ENCODE results near the gene PBX2.

The PBX2 gene

GRCh38 chr6:32202186-32202585 is 12.2 kb upstream of the PBX2 start:
- Histone ChIP-seq H3K4me3 (ENCODE audit: low read depth, low read length) (no peak overlapping the region), H3K4me2 (ENCODE audit: low read length) (no peak overlapping the region)
- no CpG with 5 or more reads among the region's 9 CpGs for WGBS (ENCODE audit: extremely low coverage, insufficient coverage, insufficient read length)

GRCh38 chr6:32200711-32201475 is 10.9 kb upstream of the PBX2 start:
- Histone ChIP-seq H4K8ac (ENCODE audit: low read depth, low read length) (no peak overlapping the region), H3K27ac (ENCODE audit: low read depth, low read length) (no peak overlapping the region), H3K4me2 (ENCODE audit: low read length) (no peak overlapping the region), H3K4me1 (ENCODE audit: control insufficient read depth in 1 of 2, insufficient read depth in 2 of 2, low read length in 2 of 2) (peaks cover 5 to 6% of the 10 kb centered on the region in 2 experiments), H3K36me3 (ENCODE audit: control insufficient read depth in 1 of 2, insufficient read depth in 2 of 2, low read length in 2 of 2) (no peaks in the 10 kb centered on the region), H2AFZ (ENCODE audit: insufficient read depth, low read length, poor library complexity) (no peak overlapping the region), H3K23ac (ENCODE audit: low read length) (no peak overlapping the region), H3K27me3 (ENCODE audit: insufficient read depth, low read length) (no peaks in the 10 kb centered on the region), H4K91ac (ENCODE audit: low read depth, low read length) (no peak overlapping the region), H2AK5ac (ENCODE audit: low read length) (no peak overlapping the region), H2BK5ac (ENCODE audit: low read depth, low read length, poor library complexity) (no peak overlapping the region), H3K9me3 (ENCODE audit: insufficient read depth, low read depth, low read length) (no peaks in the 10 kb centered on the region), H4K12ac (ENCODE audit: low read depth, low read length) (no peak overlapping the region), H3K79me2 (ENCODE audit: control insufficient read depth, insufficient read depth, low read length, poor library complexity) (peaks cover 4% of the 10 kb centered on the region), H3K4me3 (ENCODE audit: low read depth, low read length) (no peak overlapping the region), H3K18ac (ENCODE audit: low read length) (no peak overlapping the region), H2BK12ac (ENCODE audit: low read length) (no peak overlapping the region), H3K79me1 (ENCODE audit: low read length) (peaks cover 9% of the 10 kb centered on the region), H3K4ac (ENCODE audit: low read depth, low read length) (no peak overlapping the region), H3K14ac (ENCODE audit: low read length) (no peak overlapping the region), H3K9ac (ENCODE audit: low read length) (no peak overlapping the region), H2BK120ac (ENCODE audit: insufficient read depth, low read length, poor library complexity) (no peak overlapping the region)
- WGBS (ENCODE audit: extremely low coverage, insufficient coverage, insufficient read length) = no CpG with 5 or more reads among the region's 13 CpGs
- DNase-seq = no peak

More at GRCh38 chr6:32202186-32202585, 12.2 kb upstream of the PBX2 start:
- no peak overlapping the region for H4K12ac ChIP-seq (ENCODE audit: low read depth, low read length)
- H3K36me3 ChIP-seq (ENCODE audit: control insufficient read depth in 1 of 2, insufficient read depth in 2 of 2, low read length in 2 of 2) = no peaks in the 10 kb centered on the region
- H3K27me3 ChIP-seq (ENCODE audit: insufficient read depth, low read length) = no peaks in the 10 kb centered on the region
- no peaks in the 10 kb centered on the region for H3K9me3 ChIP-seq (ENCODE audit: insufficient read depth, low read depth, low read length)
- H3K79me2 ChIP-seq (ENCODE audit: control insufficient read depth, insufficient read depth, low read length, poor library complexity) = no peaks in the 10 kb centered on the region
- no peak overlapping the region for H3K14ac ChIP-seq (ENCODE audit: low read length)
- no peak overlapping the region for H4K91ac ChIP-seq (ENCODE audit: low read depth, low read length)
- H2AFZ ChIP-seq (ENCODE audit: insufficient read depth, low read length, poor library complexity) = no peak overlapping the region
- H2BK120ac ChIP-seq (ENCODE audit: insufficient read depth, low read length, poor library complexity) = no peak overlapping the region
- H3K79me1 ChIP-seq (ENCODE audit: low read length) = no peaks in the 10 kb centered on the region
- H3K4me1 ChIP-seq (ENCODE audit: control insufficient read depth in 1 of 2, insufficient read depth in 2 of 2, low read length in 2 of 2) = no peaks in the 10 kb centered on the region
- no peak for DNase-seq
- H4K8ac ChIP-seq (ENCODE audit: low read depth, low read length) = no peak overlapping the region
- H2BK5ac ChIP-seq (ENCODE audit: low read depth, low read length, poor library complexity) = no peak overlapping the region
- no peak overlapping the region for H3K18ac ChIP-seq (ENCODE audit: low read length)
- no peak overlapping the region for H2BK12ac ChIP-seq (ENCODE audit: low read length)
- H3K27ac ChIP-seq (ENCODE audit: low read depth, low read length) = no peak overlapping the region
- H3K4ac ChIP-seq (ENCODE audit: low read depth, low read length) = no peak overlapping the region
- no peak overlapping the region for H3K23ac ChIP-seq (ENCODE audit: low read length)
- no peak overlapping the region for H2AK5ac ChIP-seq (ENCODE audit: low read length)
- H3K9ac ChIP-seq (ENCODE audit: low read length) = no peak overlapping the region

GRCh38 chr6:32198866-32199265 is 8.9 kb upstream of the PBX2 start:
- Histone ChIP-seq H3K9ac (ENCODE audit: low read length) (no peak overlapping the region), H3K18ac (ENCODE audit: low read length) (no peak overlapping the region)
- WGBS (ENCODE audit: extremely low coverage, insufficient coverage, insufficient read length) = no CpG with 5 or more reads among the region's 17 CpGs

GRCh38 chr6:32198345-32198696 is 8.3 kb upstream of the PBX2 start:
- H3K4me2 ChIP-seq (ENCODE audit: low read length) = no peak overlapping the region
- H3K4me3 ChIP-seq (ENCODE audit: low read depth, low read length) = no peak overlapping the region
- H2BK120ac ChIP-seq (ENCODE audit: insufficient read depth, low read length, poor library complexity) = no peak overlapping the region
- H4K12ac ChIP-seq (ENCODE audit: low read depth, low read length) = no peak overlapping the region
- H3K23ac ChIP-seq (ENCODE audit: low read length) = no peak overlapping the region
- peaks cover 4% of the 10 kb centered on the region for H3K79me2 ChIP-seq (ENCODE audit: control insufficient read depth, insufficient read depth, low read length, poor library complexity)
- H3K4ac ChIP-seq (ENCODE audit: low read depth, low read length) = no peak overlapping the region
- H3K14ac ChIP-seq (ENCODE audit: low read length) = no peak overlapping the region
- H2AFZ ChIP-seq (ENCODE audit: insufficient read depth, low read length, poor library complexity) = no peak overlapping the region
- H3K79me1 ChIP-seq (ENCODE audit: low read length) = peaks cover 13% of the 10 kb centered on the region
- no peaks in the 10 kb centered on the region for H3K36me3 ChIP-seq (ENCODE audit: control insufficient read depth in 1 of 2, insufficient read depth in 2 of 2, low read length in 2 of 2)
- H3K27me3 ChIP-seq (ENCODE audit: insufficient read depth, low read length) = no peaks in the 10 kb centered on the region
- no CpG with 5 or more reads among the region's 3 CpGs for WGBS (ENCODE audit: extremely low coverage, insufficient coverage, insufficient read length)
- H2BK12ac ChIP-seq (ENCODE audit: low read length) = no peak overlapping the region
- H3K4me1 ChIP-seq (ENCODE audit: control insufficient read depth in 1 of 2, insufficient read depth in 2 of 2, low read length in 2 of 2) = peaks cover 6 to 10% of the 10 kb centered on the region in 2 experiments
- H2AK5ac ChIP-seq (ENCODE audit: low read length) = no peak overlapping the region
- no peaks in the 10 kb centered on the region for H3K9me3 ChIP-seq (ENCODE audit: insufficient read depth, low read depth, low read length)
- no peak overlapping the region for H2BK5ac ChIP-seq (ENCODE audit: low read depth, low read length, poor library complexity)
- H4K91ac ChIP-seq (ENCODE audit: low read depth, low read length) = no peak overlapping the region
- no peak overlapping the region for H3K18ac ChIP-seq (ENCODE audit: low read length)
- DNase-seq = no peak
- H3K9ac ChIP-seq (ENCODE audit: low read length) = no peak overlapping the region
- H3K27ac ChIP-seq (ENCODE audit: low read depth, low read length) = no peak overlapping the region
- no peak overlapping the region for H4K8ac ChIP-seq (ENCODE audit: low read depth, low read length)

More at GRCh38 chr6:32198866-32199265, 8.9 kb upstream of the PBX2 start:
- Histone ChIP-seq H3K23ac (ENCODE audit: low read length) (no peak overlapping the region), H3K79me2 (ENCODE audit: control insufficient read depth, insufficient read depth, low read length, poor library complexity) (peaks cover 4% of the 10 kb centered on the region), H2BK12ac (ENCODE audit: low read length) (no peak overlapping the region), H3K9me3 (ENCODE audit: insufficient read depth, low read depth, low read length) (no peaks in the 10 kb centered on the region), H2BK5ac (ENCODE audit: low read depth, low read length, poor library complexity) (no peak overlapping the region), H3K4me2 (ENCODE audit: low read length) (no peak overlapping the region), H3K27ac (ENCODE audit: low read depth, low read length) (no peak overlapping the region), H3K79me1 (ENCODE audit: low read length) (peaks cover 13% of the 10 kb centered on the region), H4K91ac (ENCODE audit: low read depth, low read length) (no peak overlapping the region), H3K4ac (ENCODE audit: low read depth, low read length) (no peak overlapping the region), H4K12ac (ENCODE audit: low read depth, low read length) (no peak overlapping the region), H3K4me1 (ENCODE audit: control insufficient read depth in 1 of 2, insufficient read depth in 2 of 2, low read length in 2 of 2) (peaks cover 6 to 10% of the 10 kb centered on the region in 2 experiments), H2AFZ (ENCODE audit: insufficient read depth, low read length, poor library complexity) (no peak overlapping the region), H3K36me3 (ENCODE audit: control insufficient read depth in 1 of 2, insufficient read depth in 2 of 2, low read length in 2 of 2) (no peaks in the 10 kb centered on the region), H3K4me3 (ENCODE audit: low read depth, low read length) (no peak overlapping the region), H3K27me3 (ENCODE audit: insufficient read depth, low read length) (no peaks in the 10 kb centered on the region), H2AK5ac (ENCODE audit: low read length) (no peak overlapping the region), H4K8ac (ENCODE audit: low read depth, low read length) (no peak overlapping the region), H3K14ac (ENCODE audit: low read length) (no peak overlapping the region), H2BK120ac (ENCODE audit: insufficient read depth, low read length, poor library complexity) (no peak overlapping the region)
- no peak for DNase-seq

Measured in trophoblast cell (in vitro differentiated cells and primary cell).